GM19452 (cell line): ENCODE data around the gene FOSL1.
A peak's percentile ranks its signal among the peaks of the same experiment; 100 is the strongest.

Experiments
- ATAC-seq: cut with Tn5 transposase; IDR thresholded peaks from one replicate; pipeline ENCODE4 v1.9.1; 2021; ENCODE audit not compliant: unreplicated experiment

FOSL1 gene

DNA sequence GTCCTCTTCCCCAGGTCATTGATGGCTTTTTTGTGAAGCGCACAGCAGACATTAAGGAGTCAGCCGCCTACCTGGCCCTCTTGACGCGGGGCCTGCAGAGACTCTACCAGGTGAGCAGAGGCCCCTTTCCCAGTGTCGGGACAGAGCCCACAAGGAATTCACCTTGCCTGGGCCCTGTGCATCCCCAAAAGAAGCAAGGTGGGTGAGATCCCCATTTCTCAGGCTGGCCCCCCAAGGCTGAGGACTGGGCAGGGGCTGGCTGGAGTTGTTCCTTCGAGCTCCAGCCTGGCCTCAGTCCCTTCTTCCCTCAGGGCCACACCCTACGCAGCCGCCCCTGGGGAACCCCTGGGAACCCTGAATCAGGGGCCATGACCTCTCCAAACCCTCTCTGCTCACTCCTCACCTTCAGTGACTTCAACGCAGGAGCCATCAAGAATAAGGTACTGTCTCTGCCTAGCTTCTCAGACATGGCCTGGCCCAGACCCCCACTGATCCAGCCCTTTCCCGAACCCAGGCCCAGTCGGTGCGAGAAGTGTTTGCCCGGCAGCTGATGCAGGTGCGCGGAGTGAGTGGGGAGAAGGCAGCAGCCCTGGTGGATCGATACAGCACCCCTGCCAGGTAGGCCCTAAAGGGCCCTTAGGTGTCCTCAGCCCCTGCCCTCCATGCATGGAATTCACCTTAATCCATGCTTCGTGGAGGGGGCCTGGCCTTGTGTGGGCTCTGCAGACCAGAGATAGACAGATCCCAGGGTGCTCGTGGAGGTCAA, 35.3 kb downstream of the FOSL1 start:
- no peak for ATAC-seq

DNA sequence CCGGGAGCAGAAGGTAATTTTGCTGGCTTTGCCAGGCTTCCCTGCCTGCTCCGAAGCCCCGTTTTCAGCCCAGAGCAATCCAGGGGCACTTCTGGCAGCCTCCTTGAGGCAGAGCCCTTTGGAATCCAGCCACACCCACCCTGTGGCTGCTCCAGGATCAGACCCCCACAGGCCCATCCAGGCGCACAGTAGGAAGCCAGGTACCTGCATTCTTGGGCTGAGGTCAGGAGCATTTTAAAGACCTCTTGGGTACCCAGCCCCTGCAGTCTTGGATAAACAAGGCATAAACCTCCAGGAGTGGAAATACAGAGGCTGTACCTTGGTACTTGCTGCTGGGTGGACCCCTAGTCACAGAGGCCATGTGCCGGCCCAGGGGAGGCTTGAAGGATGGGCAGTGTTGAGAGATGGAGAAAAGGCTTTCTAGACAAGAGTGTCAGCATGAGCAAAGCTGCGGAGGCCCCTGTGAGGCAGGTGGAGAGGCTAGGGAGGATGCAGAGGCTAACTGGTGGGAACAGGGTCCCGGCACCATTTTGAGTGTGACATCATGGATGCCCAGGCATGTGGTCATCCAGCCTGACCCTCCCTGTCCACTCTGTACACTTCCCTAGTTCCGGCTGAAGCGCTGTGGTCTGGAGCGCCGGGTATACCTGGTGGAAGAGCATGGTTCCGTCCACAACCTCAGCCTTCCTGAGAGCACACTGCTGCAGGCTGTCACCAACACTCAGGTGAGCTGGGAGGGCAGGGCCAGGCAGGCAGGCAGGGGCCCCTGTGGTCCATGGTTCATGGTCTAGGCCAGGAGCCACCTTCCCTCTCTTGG, 36.1 kb downstream of the FOSL1 start:
- no peak for ATAC-seq

DNA sequence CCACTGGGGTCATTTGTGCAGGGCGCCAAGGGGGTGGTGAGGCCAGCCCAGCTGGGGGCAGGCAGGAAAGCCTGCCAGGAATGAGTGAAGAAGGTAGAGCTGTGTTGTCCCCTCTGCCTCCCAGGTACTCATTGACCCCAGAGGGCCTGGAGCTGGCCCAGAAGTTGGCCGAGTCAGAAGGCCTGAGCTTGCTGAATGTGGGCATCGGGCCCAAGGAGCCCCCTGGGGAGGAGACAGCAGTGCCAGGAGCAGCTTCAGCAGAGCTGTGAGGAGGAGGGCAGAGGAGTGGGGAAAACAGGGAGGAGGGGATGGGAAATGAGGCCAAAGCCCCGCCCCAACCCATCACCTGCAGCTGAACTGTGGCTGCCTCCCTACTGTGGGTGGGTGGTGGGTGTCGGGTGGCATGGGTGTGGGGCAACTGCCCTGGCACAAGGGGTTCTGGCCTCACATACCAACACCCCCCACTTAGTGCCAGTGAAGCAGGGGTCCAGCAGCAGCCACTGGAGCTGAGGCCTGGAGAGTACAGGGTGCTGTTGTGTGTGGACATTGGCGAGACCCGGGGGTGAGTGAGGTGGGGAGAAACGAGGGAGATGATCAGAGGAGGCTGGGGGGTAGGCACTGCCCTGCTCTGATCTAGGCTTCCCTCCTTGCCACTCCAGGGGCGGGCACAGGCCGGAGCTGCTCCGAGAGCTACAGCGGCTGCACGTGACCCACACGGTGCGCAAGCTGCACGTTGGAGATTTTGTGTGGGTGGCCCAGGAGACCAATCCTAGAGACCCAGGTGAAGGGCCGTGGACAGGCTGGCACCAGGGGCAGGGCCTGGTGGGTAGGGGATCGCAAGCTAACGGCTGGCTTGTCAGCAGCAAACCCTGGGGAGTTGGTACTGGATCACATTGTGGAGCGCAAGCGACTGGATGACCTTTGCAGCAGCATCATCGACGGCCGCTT, 37.0 kb downstream of the FOSL1 start:
- ATAC-seq = no peak

DNA sequence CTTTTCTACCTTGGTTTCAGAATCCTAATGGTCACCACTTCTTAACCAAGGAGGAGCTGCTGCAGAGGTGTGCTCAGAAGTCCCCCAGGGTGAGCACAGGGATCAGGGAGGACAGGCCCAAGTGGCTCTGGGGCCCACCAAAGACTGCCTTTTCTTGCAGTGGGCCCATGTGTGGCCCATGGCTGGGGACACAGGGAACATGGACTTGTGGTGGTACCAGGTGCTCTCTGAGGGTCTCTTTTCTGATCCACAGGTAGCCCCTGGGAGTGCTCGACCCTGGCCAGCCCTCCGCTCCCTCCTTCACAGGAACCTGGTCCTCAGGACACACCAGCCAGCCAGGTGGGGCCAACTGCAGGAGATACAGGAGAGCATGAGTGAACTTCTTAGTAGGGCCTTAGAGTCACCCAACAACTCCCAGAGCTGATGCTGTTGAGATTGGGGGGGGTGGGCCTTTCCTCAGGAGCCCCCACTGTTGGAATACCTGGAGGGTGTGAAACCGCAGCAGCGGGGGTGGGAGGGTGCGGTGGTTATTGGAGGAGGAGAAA, 37.9 kb downstream of the FOSL1 start:
- ATAC-seq = no peak

- no peak for ATAC-seq
Measured at GRCh38 chr11:65861533-65862183, 38.5 kb downstream of the FOSL1 start.

DNA sequence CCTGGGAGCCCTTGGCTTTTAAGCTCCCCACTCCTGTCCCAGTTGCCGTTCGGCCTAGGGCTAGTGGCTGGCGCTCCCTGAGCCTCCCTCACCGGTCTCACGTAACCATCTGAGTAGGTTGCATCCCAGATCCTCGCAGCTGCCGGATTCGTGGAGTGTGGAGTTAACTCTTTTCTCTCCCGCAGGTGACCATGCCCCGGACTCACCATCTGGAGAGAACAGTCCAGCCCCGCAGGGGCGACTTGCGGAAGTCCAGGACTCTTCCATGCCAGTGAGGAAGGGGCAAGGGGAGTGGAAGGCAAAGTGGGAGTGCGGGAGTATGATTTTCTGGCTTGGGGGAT, 39.1 kb downstream of the FOSL1 start:
- no peak for ATAC-seq

DNA sequence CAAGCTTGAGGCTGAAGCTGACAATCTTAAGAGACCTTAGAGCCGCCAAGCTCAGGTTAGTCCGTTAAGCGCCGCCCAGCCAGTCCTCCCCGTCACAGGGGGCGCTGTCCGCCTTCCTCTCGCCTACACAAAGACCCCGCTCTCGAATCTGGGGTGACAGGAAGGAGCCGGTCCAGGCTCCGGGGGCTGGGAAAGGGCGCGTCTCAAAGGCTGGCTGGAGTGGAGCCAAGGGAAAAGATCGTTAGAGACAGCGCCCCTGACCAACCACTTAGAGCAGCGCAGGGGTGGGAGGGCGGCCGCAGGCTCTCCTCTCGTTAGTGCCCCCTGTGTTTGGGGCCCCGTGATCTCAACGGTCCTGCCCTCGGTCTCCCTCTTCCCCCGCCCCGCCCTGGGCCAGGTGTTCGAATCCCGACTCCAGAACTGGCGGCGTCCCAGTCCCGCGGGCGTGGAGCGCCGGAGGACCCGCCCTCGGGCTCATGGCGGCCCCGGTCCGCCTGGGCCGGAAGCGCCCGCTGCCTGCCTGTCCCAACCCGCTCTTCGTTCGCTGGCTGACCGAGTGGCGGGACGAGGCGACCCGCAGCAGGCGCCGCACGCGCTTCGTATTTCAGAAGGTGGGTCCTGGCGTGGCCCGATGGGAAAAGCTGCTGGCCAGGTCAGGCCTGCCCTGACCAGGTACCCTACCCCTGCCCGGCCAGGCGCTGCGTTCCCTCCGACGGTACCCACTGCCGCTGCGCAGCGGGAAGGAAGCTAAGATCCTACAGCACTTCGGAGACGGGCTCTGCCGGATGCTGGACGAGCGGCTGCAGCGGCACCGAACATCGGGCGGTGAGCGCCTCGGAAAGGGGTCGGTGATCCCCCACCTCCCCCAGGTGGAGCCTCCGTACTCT, 39.7 kb downstream of the FOSL1 start, which contains the start of gene MUS81:
Gene MUS81, plus strand, starts transcription at position 156 of the 887 bp plus-strand sequence. Its CDS starts 321 bp downstream, at position 477.
- peak; percentile 30 for ATAC-seq

DNA sequence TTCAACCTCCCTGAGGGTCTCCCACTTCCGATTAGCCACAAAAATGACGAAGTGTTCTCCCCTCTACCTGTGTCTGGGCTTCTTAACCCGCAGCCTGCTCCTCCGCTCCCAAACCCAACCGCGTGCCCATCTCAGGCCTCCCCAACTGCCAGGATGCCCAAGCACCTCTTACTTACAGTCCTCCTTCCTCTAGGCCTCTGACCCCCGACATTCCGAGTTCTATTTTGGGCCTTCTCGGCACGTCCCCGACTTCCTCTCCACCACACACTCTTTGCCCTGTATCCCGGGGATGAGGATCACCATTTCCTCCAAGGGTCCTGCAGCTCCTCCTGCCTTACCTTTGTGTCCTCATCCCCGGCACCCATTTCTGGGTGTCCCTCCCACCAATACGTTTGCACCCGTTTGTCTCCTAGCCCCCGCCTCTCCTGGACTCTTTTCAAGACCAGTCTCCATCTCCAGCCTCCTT, 40.3 kb downstream of the FOSL1 start:
- ATAC-seq = no peak

DNA sequence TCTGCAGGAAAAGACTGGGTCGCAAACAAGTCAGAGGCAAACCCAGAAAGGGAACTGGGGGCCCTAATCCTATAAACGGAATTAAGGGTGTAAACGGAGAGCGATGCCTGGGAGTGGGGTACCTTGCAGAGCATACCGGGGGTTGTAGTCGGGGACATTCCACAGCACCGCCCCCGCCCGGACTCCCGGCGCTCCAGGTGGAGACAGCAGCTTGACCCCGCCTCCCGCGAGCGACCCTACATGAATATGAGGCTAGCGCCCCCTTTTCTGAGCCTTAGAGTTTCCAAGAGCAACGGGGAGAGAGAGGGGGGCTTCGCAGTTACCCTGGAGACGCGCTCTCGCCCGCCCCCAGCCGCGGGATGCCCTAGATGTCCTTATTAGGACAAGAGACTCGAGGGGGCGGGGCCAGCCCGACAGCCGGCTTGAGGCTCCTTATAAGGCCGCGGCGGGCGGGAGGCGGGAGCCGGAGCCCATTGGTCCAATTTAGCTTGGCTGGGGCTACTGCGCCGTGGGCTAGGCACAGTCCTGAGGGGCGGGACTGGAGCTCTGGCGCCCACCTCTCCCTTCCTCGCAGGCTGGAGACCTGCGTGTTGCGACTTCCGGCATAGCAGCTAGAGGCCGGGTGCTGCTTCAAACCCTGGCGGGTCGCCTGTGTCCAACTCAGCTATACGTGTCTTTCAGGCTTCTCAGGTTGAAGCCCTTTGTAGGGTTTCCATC, 40.9 kb downstream of the FOSL1 start:
- peak; percentile 50 for ATAC-seq

GRCh38 chr11:65858681-65859087, 41.5 kb downstream of the FOSL1 start:
- no peak for ATAC-seq

- ATAC-seq = peak; percentile 47
Measured at GRCh38 chr11:65857853-65858680, 42.1 kb downstream of the FOSL1 start, which contains the start of gene CFL1. Gene CFL1, minus strand, starts transcription at chr11:65858180. Its CDS starts 81 bp downstream, at chr11:65858099.

DNA sequence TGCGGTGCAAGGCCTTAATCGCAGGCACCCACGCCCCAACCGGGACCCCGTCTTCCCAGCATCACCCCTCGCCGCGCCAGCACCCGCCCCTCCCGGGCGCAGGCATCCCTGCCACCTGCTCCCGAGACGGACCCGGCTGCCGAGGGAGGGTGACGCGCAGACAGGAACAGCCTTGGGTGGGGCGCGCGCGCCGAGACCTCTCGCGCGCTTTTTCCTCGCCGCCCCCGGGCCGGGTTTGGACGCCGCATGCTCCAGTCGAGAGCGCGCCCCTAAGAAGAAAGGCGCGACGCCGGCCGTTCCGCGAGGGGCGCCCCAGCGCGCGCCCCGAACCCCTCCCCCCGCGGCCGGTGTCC, 42.7 kb downstream of the FOSL1 start:
- peak; percentile 0 for ATAC-seq

DNA sequence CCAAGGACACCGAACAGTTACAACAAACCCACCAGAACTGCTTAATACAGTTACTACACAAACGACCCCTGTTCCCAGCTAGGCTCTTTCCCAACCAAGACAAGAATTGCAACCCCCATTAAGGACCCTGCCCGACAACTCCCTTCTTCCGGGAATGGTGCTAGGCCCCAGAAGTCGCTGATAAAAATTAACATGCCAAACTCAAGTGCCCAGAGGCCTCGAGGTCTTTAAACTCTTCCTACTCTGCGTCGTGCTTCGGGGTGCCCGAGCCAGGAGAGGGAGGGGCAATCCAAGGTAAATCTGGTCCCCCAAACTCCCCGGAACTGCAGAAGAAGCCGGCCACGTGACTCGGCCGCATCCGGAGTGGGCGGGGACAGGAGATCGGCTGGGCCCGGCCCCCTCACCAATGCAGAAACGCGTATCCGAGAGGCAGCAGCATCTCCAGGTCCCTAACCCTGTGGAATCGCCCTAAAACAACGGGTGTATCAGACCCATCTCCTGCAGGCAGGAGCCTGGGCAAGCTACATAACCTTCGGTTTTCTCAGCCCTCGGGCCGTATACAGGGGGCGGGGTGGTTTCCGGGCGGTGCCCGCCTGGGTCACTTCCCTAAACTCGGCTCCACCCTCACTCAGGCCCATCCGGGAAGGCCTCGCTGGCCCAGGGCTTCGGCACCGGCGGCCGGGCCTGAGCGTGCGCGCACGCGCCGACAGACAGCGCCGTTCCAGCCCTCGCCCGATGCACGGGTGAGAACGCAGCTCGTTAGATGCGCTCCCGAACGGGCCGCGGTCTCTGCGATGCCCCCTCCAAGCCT, 43.3 kb downstream of the FOSL1 start:
- peak; percentile 27 for ATAC-seq

- ATAC-seq = no peak
Measured at GRCh38 chr11:65855927-65856363, 44.2 kb downstream of the FOSL1 start.

DNA sequence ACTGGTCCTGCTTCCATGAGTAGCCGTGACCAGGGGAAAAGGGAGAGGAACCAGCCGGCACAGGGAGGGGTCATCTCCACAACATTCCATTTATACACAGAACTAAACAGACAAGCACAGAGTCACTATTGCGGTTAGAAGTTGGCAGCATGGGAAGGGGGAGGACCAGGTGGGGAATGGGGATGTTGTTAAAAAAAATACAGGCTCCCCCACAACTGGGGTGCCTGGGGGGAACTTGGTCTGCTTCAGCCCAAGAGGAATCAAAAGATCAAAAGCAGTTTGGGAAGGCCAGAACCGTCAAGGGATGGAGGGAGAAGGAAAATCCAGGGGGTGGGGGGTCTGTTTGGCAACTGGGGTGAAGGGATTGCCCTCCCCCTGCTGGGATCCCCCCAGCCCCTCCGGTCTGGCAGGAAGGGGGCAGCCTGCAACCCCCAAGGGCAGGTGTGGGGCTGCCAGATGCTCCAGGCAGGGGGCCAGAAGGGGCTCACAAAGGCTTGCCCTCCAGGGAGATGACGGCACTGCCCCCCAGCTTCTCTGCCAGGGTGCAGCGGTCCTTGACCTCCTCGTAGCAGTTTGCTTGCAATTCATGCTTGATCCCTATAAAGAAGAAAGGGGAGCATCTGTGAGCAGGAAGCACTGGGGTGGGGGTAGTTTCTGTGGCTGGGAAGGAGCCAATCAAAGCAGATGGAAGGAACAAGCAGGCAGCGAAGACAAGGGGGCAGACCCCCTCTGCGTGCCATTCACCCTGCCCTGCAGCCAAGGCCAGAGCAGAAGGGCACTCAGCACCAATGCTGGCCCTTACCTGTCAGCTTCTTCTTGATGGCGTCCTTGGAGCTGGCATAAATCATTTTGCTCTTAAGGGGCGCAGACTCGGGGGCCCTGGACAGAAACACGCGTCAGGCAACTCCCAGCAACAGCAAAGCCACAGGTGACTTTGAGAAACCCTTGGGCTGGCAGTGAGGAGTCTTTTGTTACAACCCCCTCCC, 45.0 kb downstream of the FOSL1 start:
- no peak for ATAC-seq

DNA sequence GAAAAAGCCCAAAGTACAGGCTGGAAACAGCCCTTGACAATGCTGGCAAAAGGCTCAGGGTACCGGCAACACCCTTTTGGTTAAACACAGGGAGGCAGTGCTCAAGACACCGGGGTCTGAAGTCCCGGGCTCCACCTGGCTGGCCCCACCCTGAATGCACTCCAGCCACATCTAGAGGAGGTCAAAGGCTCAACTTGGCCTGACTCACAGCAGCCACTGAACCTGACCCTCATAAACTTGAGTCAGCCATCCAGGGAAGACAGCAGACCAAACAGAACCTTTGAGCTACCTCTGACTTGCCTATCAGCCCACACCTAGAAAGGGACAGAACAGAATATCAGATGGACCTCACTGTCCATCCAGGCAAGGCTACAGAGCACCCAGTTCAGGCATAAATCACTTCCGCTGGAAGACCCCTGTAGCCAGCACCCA, 46.0 kb downstream of the FOSL1 start:
- no peak for ATAC-seq
